K562 (cell line): ENCODE data around the gene CORO6. TPM values are rescaled to one million over a fixed set of nuclear protein-coding genes. Genes with fewer than 3 reads are reported as not detected.

Source experiments
- ARID1B ChIP-seq: fragments of 450-650 bp; IDR thresholded peaks from 2 replicates; pipeline ENCODE4 v1.6.1; 2016; ENCODE audit warnings: antibody characterized with exemption, mild to moderate bottlenecking, inconsistent platforms
- DMBX1 ChIP-seq: fragments of 250-450 bp; sonication (Bioruptor Pico); IDR thresholded peaks from 2 replicates; pipeline ENCODE4 v1.8.0; 2022; ENCODE audit warnings: inconsistent platforms, mild to moderate bottlenecking, moderate library complexity, borderline replicate concordance
- DPF2 ChIP-seq: fragments of 450-650 bp; IDR thresholded peaks from 2 replicates; pipeline ENCODE4 v1.6.1; 2016
- MAFF ChIP-seq: IDR thresholded peaks from 2 replicates; pipeline ENCODE4 v1.6.1; 2012; ENCODE audit warnings: low read length, improper control_type of control experiment
- MYNN ChIP-seq, 2 experiments: sonication (generic); formaldehyde crosslinking in 1 of 2; IDR thresholded peaks; 2 replicates each; pipeline versions ENCODE4 v1.5.0 to v1.6.1; 2016 to 2020; ENCODE audit warnings: antibody characterized with exemption in 1 of 2, missing genetic modification reagents in 1 of 2
- NR1H2 ChIP-seq: sonication (generic); formaldehyde crosslinking; IDR thresholded peaks from 2 replicates; pipeline ENCODE4 v1.4.0; 2020; ENCODE audit warnings: mild to moderate bottlenecking, missing genetic modification reagents
- SRSF3 ChIP-seq: fragments of 200-400 bp; formaldehyde crosslinking; IDR thresholded peaks from 2 replicates; pipeline ENCODE4 v1.6.1; 2016; ENCODE audit warnings: mild to moderate bottlenecking, low read length, moderate library complexity; ENCODE audit not compliant: insufficient read depth
- ZFP30 ChIP-seq: fragments of 250-450 bp; sonication (Bioruptor Pico); IDR thresholded peaks from 2 replicates; pipeline ENCODE4 v1.8.0; 2022; ENCODE audit warnings: moderate library complexity, mild to moderate bottlenecking, inconsistent platforms, borderline replicate concordance
- polyA plus RNA-seq, 8 experiments: library from polyadenylated mRNA; depleted of rRNA in 4 of 8; stranded (reverse) in 5 of 8; unstranded in 3 of 8; fragments of >200 nt; fragmentation: Nextera tagmentation in 2 of 8; fragmentation: Illumina TruSeq in 1 of 8; extraction: Ambion mirVana in 2 of 8; extraction: Trizol in 1 of 8; gene quantifications; 2 replicates each; pipeline versions ENCODE4 v1.2.1 to v1.2.3, GENCODE V29; 2011 to 2014; ENCODE audit warnings: inconsistent platforms in 1 of 8, missing spikeins in 1 of 8
- total RNA-seq, 7 experiments: library from RNA; depleted of rRNA in 6 of 7; stranded (reverse); fragments of >200 nt in 6 of 7; fragmentation: Illumina TruSeq in 2 of 7; extraction: Trizol in 2 of 7; gene quantifications; 2 replicates each; pipeline versions ENCODE4 v1.2.1 to v1.2.3, GENCODE V29; 2011 to 2021; ENCODE audit warnings: low replicate concordance in 1 of 7
- TF ChIP-seq, protein P1 (sequence below): fragments of 200-800 bp; sonication (Bioruptor generic); IDR thresholded peaks from 2 replicates; pipeline ENCODE4 v1.6.1; 2016; ENCODE audit warnings: missing genetic modification characterization, missing compliant biosample characterization
- TF ChIP-seq, protein P2 (sequence below): sonication (generic); formaldehyde crosslinking; IDR thresholded peaks from 2 replicates; pipeline ENCODE4 v1.8.1; 2023; ENCODE audit warnings: missing genetic modification reagents, mild to moderate bottlenecking, borderline replicate concordance
- TF ChIP-seq, protein P3 (sequence below): fragments of 250-450 bp; sonication (Bioruptor Pico); IDR thresholded peaks from 2 replicates; pipeline ENCODE4 v1.9.0; 2021; ENCODE audit warnings: mild to moderate bottlenecking, inconsistent platforms

CORO6 gene
- total and polyA plus RNA-seq, 9 of the 15 experiments (the other 6 are each of a cell fraction or from before 2014, with no cell fraction given), result 0.04 to 11.9 (median 2.4) TPM

DNA sequence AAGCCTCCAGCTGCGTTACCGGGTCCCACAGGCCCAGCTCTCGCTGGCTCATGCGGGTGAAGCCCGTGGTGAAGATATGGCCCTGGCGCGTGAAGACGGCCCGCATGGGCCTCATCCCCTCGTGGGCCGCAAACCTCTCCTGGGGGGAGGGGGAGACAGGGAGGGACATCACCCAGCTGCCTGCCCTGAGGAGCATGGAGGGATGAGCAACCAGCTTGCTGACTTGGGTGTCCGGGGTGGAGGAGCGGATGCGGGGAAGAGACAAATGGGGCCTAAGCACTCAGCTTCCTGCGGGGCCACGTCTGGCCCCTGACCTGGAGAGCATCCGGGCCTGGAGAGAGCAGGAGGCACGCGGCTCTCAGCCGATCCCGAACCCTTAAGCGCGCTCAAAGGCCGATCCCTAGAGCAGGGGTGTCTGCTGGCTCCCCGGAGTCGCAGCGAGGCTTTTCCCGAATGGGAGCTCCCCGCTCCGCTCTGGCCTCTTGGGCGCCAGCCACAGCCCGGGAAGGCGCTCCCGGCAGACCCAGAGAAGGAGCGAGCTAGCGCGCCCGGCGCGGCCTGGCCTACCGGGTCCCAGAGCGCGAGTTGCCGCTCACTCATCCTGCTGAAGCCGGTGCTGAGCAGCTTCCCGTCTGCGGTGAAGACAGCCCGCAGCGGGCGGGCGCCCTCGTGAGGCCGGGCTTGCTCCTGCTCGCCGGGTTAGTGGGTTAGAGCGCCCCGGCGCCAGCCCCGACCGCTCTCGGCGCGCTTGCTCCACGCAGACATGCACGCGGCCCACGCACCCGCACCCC, 5.0 kb downstream of the CORO6 start (continued):
- TF ChIP-seq, protein P1, sequence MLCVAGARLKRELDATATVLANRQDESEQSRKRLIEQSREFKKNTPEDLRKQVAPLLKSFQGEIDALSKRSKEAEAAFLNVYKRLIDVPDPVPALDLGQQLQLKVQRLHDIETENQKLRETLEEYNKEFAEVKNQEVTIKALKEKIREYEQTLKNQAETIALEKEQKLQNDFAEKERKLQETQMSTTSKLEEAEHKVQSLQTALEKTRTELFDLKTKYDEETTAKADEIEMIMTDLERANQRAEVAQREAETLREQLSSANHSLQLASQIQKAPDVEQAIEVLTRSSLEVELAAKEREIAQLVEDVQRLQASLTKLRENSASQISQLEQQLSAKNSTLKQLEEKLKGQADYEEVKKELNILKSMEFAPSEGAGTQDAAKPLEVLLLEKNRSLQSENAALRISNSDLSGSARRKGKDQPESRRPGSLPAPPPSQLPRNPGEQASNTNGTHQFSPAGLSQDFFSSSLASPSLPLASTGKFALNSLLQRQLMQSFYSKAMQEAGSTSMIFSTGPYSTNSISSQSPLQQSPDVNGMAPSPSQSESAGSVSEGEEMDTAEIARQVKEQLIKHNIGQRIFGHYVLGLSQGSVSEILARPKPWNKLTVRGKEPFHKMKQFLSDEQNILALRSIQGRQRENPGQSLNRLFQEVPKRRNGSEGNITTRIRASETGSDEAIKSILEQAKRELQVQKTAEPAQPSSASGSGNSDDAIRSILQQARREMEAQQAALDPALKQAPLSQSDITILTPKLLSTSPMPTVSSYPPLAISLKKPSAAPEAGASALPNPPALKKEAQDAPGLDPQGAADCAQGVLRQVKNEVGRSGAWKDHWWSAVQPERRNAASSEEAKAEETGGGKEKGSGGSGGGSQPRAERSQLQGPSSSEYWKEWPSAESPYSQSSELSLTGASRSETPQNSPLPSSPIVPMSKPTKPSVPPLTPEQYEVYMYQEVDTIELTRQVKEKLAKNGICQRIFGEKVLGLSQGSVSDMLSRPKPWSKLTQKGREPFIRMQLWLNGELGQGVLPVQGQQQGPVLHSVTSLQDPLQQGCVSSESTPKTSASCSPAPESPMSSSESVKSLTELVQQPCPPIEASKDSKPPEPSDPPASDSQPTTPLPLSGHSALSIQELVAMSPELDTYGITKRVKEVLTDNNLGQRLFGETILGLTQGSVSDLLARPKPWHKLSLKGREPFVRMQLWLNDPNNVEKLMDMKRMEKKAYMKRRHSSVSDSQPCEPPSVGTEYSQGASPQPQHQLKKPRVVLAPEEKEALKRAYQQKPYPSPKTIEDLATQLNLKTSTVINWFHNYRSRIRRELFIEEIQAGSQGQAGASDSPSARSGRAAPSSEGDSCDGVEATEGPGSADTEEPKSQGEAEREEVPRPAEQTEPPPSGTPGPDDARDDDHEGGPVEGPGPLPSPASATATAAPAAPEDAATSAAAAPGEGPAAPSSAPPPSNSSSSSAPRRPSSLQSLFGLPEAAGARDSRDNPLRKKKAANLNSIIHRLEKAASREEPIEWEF, result no peak
- TF ChIP-seq NR1H2, result no peak
- TF ChIP-seq MYNN (IDR thresholded peaks at IDR 0.05), result no peak
- no peak for TF ChIP-seq MYNN (CRISPR knock-in tag; IDR thresholded peaks at IDR 0.05)
- TF ChIP-seq DMBX1, result no peak
- no peak for TF ChIP-seq ZFP30
- no peak for TF ChIP-seq MAFF
- TF ChIP-seq, protein P2, sequence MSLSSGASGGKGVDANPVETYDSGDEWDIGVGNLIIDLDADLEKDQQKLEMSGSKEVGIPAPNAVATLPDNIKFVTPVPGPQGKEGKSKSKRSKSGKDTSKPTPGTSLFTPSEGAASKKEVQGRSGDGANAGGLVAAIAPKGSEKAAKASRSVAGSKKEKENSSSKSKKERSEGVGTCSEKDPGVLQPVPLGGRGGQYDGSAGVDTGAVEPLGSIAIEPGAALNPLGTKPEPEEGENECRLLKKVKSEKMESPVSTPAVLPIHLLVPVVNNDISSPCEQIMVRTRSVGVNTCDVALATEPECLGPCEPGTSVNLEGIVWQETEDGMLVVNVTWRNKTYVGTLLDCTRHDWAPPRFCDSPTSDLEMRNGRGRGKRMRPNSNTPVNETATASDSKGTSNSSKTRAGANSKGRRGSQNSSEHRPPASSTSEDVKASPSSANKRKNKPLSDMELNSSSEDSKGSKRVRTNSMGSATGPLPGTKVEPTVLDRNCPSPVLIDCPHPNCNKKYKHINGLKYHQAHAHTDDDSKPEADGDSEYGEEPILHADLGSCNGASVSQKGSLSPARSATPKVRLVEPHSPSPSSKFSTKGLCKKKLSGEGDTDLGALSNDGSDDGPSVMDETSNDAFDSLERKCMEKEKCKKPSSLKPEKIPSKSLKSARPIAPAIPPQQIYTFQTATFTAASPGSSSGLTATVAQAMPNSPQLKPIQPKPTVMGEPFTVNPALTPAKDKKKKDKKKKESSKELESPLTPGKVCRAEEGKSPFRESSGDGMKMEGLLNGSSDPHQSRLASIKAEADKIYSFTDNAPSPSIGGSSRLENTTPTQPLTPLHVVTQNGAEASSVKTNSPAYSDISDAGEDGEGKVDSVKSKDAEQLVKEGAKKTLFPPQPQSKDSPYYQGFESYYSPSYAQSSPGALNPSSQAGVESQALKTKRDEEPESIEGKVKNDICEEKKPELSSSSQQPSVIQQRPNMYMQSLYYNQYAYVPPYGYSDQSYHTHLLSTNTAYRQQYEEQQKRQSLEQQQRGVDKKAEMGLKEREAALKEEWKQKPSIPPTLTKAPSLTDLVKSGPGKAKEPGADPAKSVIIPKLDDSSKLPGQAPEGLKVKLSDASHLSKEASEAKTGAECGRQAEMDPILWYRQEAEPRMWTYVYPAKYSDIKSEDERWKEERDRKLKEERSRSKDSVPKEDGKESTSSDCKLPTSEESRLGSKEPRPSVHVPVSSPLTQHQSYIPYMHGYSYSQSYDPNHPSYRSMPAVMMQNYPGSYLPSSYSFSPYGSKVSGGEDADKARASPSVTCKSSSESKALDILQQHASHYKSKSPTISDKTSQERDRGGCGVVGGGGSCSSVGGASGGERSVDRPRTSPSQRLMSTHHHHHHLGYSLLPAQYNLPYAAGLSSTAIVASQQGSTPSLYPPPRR (CRISPR knock-in tag), result no peak
- no peak for TF ChIP-seq DPF2
- no peak for TF ChIP-seq SRSF3
- no peak for TF ChIP-seq ARID1B
- TF ChIP-seq, protein P3, sequence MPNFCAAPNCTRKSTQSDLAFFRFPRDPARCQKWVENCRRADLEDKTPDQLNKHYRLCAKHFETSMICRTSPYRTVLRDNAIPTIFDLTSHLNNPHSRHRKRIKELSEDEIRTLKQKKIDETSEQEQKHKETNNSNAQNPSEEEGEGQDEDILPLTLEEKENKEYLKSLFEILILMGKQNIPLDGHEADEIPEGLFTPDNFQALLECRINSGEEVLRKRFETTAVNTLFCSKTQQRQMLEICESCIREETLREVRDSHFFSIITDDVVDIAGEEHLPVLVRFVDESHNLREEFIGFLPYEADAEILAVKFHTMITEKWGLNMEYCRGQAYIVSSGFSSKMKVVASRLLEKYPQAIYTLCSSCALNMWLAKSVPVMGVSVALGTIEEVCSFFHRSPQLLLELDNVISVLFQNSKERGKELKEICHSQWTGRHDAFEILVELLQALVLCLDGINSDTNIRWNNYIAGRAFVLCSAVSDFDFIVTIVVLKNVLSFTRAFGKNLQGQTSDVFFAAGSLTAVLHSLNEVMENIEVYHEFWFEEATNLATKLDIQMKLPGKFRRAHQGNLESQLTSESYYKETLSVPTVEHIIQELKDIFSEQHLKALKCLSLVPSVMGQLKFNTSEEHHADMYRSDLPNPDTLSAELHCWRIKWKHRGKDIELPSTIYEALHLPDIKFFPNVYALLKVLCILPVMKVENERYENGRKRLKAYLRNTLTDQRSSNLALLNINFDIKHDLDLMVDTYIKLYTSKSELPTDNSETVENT (CRISPR knock-in tag), result no peak
